Sigmoid colon (tissue), 7 donors: ENCODE data around the gene CCDC107. TPM values are rescaled to one million over a fixed set of nuclear protein-coding genes. Genes with fewer than 3 reads are reported as not detected.
A peak's percentile ranks its signal among the peaks of the same experiment; 100 is the strongest.

Experiments used
- DNase-seq: peaks from one replicate; pipeline ENCODE4 v3.0.0-alpha.2; 2019
- H3K27ac ChIP-seq, 4 donors: fragments of 200-600 bp; sonication (generic); one replicate each; pipeline ENCODE4 v1.5.1; 2016 to 2019; ENCODE audit warnings: mild to moderate bottlenecking in 1 of 4
- H3K27me3 ChIP-seq, 3 donors: fragments of 200-600 bp; sonication (generic); one replicate each; pipeline ENCODE4 v1.5.1; 2019; ENCODE audit warnings: mild to moderate bottlenecking in 1 of 3
- H3K36me3 ChIP-seq, 4 donors: fragments of 200-600 bp; sonication (generic); one replicate each; pipeline ENCODE4 v1.5.1; 2016 to 2019
- H3K4me1 ChIP-seq, 4 donors: fragments of 200-600 bp; sonication (generic); one replicate each; pipeline ENCODE4 v1.5.1; 2017 to 2019
- H3K4me3 ChIP-seq, 4 donors: fragments of 200-600 bp; sonication (generic); one replicate each; pipeline ENCODE4 v1.5.1; 2017 to 2019; ENCODE audit warnings: mild to moderate bottlenecking in 2 of 4, moderate library complexity in 1 of 4
- H3K9me3 ChIP-seq, 4 donors: fragments of 200-600 bp in 3 of 4; sonication (generic) in 3 of 4; one replicate each; pipeline versions ENCODE4 v1.5.1 to v1.6.1; 2013 to 2019
- CTCF ChIP-seq, 4 experiments: fragments of 450-650 bp in 3 of 4; fragments of 200-600 bp in 1 of 4; IDR thresholded peaks; one replicate each; pipeline ENCODE4 v1.5.1; 2016 to 2019; ENCODE audit warnings: antibody characterized with exemption in 4 of 4, mild to moderate bottlenecking in 3 of 4, moderate library complexity in 2 of 4
- EP300 ChIP-seq, 4 donors: sonication (generic); formaldehyde crosslinking; IDR thresholded peaks; one replicate each; pipeline ENCODE4 v1.6.1; 2017; ENCODE audit warnings: antibody characterized with exemption in 4 of 4
- POLR2A ChIP-seq, 2 donors: fragments of 450-650 bp; IDR thresholded peaks; one replicate each; pipeline ENCODE4 v1.6.1; 2016; ENCODE audit warnings: antibody characterized with exemption in 2 of 2, mild to moderate bottlenecking in 2 of 2, moderate library complexity in 2 of 2
- POLR2AphosphoS5 ChIP-seq, 4 donors: sonication (generic); formaldehyde crosslinking; IDR thresholded peaks; one replicate each; pipeline ENCODE4 v1.6.1; 2017; ENCODE audit warnings: antibody characterized with exemption in 4 of 4
- WGBS, 2 donors: extraction: QIAGEN DNeasy Blood & Tissue Kit; methylation state at CpG; one replicate each; pipeline ENCODE4 v1.1.7; 2013; 5-methylcytosine and 5-hydroxymethylcytosine counted together
- intact Hi-C: fragments of 100-400 bp; cut with DNase I; formaldehyde crosslinking; loops from one replicate; pipeline ENCODE4 v1.15.1; 2023
- polyA plus RNA-seq, 3 donors: library from polyadenylated mRNA; stranded (reverse); fragments of 200-250 nt; gene quantifications; one replicate each; pipeline ENCODE4 v1.2.3, GENCODE V29; 2013
- total RNA-seq, 4 donors: library from RNA; depleted of rRNA; stranded (reverse); fragments of >200 nt; gene quantifications; one replicate each; pipeline ENCODE4 v1.1.0, GENCODE V29; 2016
- donor health status: healthy with polysubstance abuse.
- donor health status: Bipolar disorder and iron deficiency.
- donor health status: healthy.

The CCDC107 gene
- total and polyA plus RNA-seq, 7 donors: 21.3 to 112 (median 70.6) TPM

DNA sequence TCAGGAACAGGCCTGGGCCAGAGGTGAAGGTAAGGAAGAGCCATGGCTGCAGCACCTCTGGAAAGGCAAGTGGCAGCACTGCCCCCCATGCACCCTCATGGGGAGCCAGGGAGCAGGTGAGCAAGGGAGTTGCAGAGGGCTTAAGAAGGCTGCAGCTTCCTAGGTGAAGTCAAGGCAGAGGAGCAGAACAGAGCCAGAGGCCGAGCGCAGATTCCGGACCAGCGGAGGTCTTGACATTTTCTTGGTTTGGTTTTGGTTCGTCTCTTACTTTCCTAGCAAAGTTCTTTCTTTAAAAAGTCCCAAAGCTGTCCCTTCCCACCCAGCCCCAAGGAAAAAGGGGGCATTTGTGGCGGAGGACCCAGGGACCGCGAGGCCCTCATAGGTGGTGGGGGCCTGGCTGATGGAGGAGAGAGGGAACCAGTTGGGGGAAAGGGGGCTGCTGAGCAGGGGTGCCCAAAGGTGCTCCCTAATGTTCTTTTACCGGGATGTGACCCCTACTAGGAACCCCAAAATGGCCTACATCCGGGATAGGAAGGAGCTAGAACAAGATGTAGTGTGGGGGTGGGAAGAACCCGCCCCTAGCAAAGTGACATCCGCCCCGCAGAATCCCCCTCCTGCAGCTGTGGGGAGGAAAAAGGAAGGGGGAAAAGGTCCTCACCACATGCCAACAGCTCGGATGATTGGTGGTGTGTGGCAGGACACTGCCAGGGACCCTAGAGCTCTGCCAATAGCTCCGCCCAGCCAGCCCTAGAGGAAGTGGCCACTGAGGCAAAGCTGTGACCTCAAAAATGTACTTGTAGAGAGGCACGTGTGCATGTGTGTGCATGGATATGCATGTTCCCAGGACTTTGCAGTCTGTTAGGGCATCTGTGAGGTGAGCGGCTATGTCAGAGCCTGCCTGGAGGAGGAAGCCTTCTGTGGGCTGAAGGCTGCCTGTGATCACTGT is 39.0 kb upstream of the CCDC107 start:
- Histone ChIP-seq H3K4me1 (peaks cover 0 to 13% (median 10%) of the 10 kb centered on the region in 4 donors), H3K27me3 (peaks cover 0 to 7% (median 0%) of the 10 kb centered on the region in 3 donors), H3K27ac (peak overlapping the region in 1 of 4 donors; percentile 1), H3K4me3 (no peak overlapping the region), H3K36me3 (no peaks in the 10 kb centered on the region), H3K9me3 (no peaks in the 10 kb centered on the region)
- WGBS, 2 donors: 74 to 89% methylated on average over 17 of the region's 17 CpGs
- intact Hi-C loops: no loop called here
- DNase-seq: no peak
- TF ChIP-seq POLR2AphosphoS5 (IDR thresholded peaks at IDR 0.05) (peak in 1 of 4 donors; percentile 39), EP300 (IDR thresholded peaks at IDR 0.05) (peak in 2 of 4 donors; percentile 17 to 41), CTCF (IDR thresholded peaks at IDR 0.05) (no peak)

- peaks cover 0 to 13% (median 10%) of the 10 kb centered on the region in 4 donors for H3K4me1 ChIP-seq
- no peak for TF ChIP-seq POLR2AphosphoS5 (IDR thresholded peaks at IDR 0.05)
- no peak for TF ChIP-seq CTCF (IDR thresholded peaks at IDR 0.05)
- no peak for TF ChIP-seq POLR2A (IDR thresholded peaks at IDR 0.05)
- TF ChIP-seq EP300 (IDR thresholded peaks at IDR 0.05): no peak
- H3K27ac ChIP-seq: no peak overlapping the region
- intact Hi-C loops: no loop called here
- H3K9me3 ChIP-seq: no peaks in the 10 kb centered on the region
- 46 to 68% methylated on average over 2 of the region's 2 CpGs for WGBS, 2 donors
- no peak for DNase-seq
- no peak overlapping the region for H3K4me3 ChIP-seq
- H3K36me3 ChIP-seq: no peaks in the 10 kb centered on the region
- H3K27me3 ChIP-seq: peaks cover 0 to 7% (median 0%) of the 10 kb centered on the region in 3 donors
Measured at GRCh38 chr9:35619800-35620158, 38.3 kb upstream of the CCDC107 start.

DNA sequence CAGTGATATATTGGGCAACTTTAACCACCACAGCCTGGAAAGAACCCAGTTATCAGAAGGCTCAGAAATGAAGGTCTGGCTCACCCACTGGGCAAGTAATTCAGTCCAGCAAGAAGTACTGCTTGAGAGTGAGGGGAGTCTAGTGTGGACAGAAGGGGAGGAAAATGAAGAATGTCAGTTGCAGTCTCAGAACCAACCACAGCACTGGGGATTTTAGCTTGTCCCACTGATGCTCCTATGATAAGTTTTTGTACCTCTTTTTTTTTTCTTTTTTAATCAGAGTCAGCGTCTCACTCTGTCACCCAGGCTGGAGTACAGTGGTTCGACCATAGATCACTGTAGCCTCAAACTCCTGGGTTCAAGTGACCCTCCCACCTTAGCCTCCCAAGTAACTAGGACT is 30.5 kb upstream of the CCDC107 start:
- no peaks in the 10 kb centered on the region for H3K36me3 ChIP-seq
- DNase-seq: no peak
- H3K4me1 ChIP-seq: no peaks in the 10 kb centered on the region
- H3K4me3 ChIP-seq: no peak overlapping the region
- H3K27ac ChIP-seq: no peak overlapping the region
- no peaks in the 10 kb centered on the region for H3K27me3 ChIP-seq
- TF ChIP-seq POLR2A (IDR thresholded peaks at IDR 0.05) (no peak), POLR2AphosphoS5 (IDR thresholded peaks at IDR 0.05) (no peak), CTCF (IDR thresholded peaks at IDR 0.05) (no peak), EP300 (IDR thresholded peaks at IDR 0.05) (no peak)
- H3K9me3 ChIP-seq: no peaks in the 10 kb centered on the region
- 69 to 90% methylated on average over 2 of the region's 2 CpGs for WGBS, 2 donors
- intact Hi-C loops: no loop called here

DNA sequence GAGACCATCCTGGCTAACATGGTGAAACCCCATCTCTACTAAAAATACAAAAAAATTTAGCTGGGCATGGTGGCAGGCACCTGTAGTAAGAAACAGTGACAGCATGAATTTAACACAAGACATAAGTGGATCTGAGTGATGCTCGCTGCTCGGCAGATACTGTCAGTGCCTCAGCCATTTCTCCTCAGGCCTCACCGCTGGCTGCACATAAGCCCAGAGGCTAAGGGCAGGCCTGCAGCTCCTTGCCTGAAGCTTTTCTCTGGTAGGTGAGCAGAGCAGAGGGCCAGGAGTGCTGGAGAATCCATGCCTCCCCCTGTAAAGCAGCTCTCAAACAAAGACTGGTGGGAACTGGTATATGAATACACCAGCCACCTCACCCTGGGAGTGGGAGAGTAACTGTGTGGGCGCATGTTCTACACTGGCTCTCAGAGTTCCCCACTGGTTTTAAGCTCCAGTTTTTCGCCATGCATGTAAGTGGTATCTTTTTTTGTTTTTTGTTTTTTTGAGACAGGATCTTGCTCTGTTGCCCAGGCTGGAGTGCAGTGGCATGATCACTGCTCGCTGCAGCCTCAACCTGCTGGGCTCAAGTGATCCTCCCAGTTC is 29.6 kb upstream of the CCDC107 start:
- no peak overlapping the region for H3K4me3 ChIP-seq
- no peaks in the 10 kb centered on the region for H3K27me3 ChIP-seq
- H3K36me3 ChIP-seq: no peaks in the 10 kb centered on the region
- DNase-seq: no peak
- no peaks in the 10 kb centered on the region for H3K4me1 ChIP-seq
- TF ChIP-seq CTCF (IDR thresholded peaks at IDR 0.05) (no peak), POLR2AphosphoS5 (IDR thresholded peaks at IDR 0.05) (no peak), POLR2A (IDR thresholded peaks at IDR 0.05) (no peak), EP300 (IDR thresholded peaks at IDR 0.05) (no peak)
- WGBS, 2 donors: 95 to 97% methylated on average over 6 of the region's 6 CpGs
- H3K27ac ChIP-seq: no peak overlapping the region
- no peaks in the 10 kb centered on the region for H3K9me3 ChIP-seq
- intact Hi-C loops: no loop called here
